ENCODE results near the gene NPS. TPM values are rescaled to one million over a fixed set of nuclear protein-coding genes. Genes with fewer than 3 reads are reported as not detected.

Gene NPS
- total RNA-seq, 1 donor from 2014 or later = not detected

DNA sequence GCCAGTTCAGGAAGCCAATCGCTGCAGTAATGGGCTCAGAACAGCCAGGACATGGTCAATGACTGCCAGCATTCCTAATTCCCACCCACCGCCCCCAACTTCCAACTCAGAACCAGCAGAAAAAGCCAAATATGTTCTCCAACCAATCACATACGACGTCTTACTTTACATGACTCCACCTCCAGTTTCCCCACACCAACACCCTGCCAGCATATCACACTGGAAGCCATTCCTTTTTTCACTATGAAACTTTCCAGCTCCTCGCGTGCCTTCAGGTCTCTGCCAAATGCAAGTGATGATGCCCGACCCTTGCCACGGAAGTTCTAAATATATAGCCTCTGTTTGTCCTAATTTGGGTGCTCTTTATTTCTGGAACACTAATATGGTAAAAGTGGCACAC, 12.5 kb downstream of the NPS start:
- DNase-seq = no peak

DNA sequence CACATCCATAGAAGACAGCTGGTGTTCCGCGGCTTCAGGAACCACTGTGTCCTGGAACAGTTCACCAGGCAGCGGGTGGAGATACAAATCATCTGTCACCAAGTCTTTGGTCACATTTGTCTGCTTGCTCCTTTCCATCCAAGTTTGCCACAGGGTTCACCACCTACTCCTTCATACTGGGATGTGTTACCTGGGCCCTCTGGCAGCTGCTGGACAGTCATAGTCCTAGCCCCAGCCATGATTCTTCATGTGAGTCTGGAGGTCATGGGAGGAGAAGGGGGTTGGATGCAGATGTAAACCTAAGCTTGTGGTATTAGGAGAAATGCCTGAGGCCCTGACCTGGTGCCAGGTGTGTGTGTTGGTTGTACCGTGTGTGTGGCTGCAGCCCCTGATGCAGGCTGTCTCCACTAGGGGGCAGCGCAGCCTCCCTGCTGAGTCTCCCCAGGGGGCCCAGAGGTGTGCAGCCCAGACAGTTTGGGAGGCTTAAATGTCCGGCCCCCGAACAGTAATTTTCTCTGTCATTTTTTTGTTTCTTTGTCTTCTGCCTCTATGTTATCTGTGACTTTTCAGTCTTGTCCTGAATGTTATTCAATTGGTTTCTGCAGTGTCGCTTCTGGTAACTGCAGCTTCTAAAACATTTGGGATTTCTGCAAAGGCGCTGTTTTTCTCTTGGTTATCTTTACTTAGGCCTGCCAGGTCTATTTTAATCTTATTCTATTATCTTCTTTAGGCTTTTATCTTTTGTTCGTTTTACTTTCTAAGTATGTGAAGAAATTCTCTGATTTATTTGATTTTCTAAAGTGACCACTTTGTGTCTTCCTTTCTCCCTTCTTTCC, 14.8 kb downstream of the NPS start:
- no peak for DNase-seq

DNA sequence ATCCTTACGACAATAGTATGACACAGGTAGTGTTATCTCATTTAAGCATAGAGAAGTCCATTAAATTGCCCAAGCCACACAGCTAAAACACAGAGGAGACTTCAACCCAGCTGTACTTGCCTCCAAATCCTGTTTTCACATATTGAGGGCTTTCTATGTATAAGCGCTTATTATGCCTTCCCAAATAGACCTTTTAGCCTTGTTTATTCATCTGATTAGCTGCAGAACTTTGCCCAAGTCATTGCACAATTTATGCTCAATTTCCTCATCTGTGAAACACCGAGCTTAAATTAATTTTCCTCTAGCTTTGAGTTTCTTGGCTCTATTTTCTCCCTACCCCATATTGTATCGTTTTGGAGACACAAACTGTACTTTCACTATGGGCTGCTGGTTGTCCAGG, 15.5 kb downstream of the NPS start:
- DNase-seq = no peak

DNA sequence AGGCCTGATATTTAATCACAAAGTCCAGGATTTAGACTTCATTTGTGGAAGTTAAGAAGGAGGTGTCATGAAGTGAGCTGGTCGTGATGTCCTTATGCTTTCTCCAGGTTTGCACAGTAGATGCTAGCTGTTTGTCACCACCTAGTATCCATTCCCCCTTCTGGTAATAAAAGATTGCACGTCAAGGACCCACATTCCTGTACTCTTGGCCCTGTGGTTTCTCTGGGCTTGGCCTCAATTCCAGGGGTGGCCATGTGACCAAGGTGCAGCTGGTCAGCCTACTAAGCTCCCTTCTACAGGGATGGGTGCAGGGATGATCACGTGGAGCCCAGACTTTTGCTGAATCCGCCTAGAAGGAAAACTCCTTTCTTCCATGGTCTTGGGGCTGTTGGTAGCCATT, 16.5 kb downstream of the NPS start:
- DNase-seq = no peak

DNA sequence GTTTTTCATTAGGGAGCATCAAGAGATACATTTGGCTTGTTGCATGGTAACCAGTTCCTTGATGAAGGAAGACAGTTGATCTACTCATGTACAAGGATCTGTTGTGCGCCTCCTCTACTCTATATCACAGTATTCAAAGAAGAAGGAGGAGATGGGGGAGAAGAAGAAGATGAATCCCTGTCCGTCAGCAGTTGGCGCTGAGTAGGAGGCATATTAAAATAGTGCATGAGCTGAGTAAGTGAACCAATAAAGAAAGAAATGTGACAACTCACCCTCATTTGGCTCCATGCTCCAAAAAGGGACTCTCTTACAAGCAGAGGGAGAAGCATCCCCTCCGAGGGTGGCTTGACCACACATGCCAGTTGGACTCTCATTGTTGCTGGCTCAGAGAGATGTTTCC, 20.1 kb downstream of the NPS start:
- DNase-seq = no peak

DNA sequence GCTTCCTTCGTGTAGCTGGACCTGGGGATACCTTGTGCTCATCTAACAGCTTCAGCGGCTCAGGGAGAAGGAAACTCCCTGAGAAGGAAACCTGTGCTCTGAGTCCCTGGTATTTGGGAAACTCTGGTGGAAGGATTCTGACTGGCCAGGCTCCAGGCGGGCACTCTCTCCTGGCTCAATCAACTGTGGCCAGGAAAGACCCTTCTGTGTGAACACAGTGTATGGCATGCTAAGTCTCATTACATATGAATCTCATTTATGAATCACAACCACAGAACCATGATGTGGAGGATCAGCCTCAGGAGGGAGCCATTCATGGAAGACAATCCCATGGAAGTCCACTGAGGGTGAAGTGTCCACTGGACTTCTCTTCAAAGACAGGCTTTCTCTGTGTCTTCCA, 20.9 kb downstream of the NPS start:
- DNase-seq = no peak

DNA sequence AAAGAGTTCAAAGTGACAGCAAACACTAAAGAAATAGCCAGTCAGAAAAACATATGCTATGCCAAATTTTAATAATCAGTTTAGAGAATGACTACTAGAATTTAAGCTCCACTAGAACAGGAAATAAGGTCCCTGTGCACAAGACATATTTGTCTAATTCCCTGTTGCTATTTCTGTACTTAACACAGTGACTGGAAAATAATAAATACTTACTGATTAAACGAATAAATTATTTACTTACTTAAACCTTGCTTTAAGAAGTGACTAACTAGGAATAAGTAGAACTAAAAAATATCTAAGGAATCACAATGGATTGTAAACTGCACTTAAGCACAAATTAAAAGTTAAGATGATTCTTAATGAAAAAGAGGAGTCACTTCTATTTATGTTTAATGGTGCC, 22.3 kb downstream of the NPS start:
- no peak for DNase-seq

DNA sequence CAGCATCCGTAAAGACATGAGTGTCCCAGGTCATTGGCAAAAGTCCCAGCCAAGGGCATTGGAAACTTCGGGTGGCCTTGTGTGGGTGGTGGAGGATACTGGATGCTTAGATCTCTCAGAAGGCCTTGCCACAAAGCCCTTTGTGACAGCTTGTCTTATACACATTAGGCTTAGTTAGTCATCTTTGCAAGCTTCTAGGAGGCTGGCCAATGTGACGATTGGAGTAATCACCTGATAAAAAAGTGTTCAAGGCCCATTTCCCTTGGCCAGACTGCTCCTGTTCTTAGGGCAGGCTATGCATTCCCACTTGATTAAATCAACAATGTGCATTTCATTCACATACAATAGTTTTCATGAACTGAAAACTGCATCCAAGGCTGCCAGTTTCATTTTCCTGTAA, 26.9 kb downstream of the NPS start:
- no peak for DNase-seq

DNA sequence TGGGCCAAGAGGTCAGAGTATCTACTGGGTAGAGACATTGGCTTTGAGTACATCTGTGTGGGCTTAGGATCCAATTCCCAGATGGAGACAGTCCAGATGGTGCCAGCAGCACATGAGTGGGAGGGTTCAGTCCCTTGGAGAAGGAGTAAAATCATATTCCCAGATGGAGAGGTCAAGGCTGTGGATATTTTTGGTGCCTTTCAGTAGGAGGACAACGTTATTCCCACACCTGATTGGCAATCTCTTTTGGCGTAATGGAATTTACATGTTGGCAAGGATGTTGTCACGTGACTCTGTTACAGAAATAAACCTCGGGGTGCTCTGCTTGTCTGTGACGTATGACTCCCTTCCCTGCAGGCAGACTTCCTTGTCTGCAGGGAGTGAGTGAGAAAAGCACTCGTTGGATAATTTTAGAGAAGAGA, 27.6 kb downstream of the NPS start:
- no peak for DNase-seq

DNA sequence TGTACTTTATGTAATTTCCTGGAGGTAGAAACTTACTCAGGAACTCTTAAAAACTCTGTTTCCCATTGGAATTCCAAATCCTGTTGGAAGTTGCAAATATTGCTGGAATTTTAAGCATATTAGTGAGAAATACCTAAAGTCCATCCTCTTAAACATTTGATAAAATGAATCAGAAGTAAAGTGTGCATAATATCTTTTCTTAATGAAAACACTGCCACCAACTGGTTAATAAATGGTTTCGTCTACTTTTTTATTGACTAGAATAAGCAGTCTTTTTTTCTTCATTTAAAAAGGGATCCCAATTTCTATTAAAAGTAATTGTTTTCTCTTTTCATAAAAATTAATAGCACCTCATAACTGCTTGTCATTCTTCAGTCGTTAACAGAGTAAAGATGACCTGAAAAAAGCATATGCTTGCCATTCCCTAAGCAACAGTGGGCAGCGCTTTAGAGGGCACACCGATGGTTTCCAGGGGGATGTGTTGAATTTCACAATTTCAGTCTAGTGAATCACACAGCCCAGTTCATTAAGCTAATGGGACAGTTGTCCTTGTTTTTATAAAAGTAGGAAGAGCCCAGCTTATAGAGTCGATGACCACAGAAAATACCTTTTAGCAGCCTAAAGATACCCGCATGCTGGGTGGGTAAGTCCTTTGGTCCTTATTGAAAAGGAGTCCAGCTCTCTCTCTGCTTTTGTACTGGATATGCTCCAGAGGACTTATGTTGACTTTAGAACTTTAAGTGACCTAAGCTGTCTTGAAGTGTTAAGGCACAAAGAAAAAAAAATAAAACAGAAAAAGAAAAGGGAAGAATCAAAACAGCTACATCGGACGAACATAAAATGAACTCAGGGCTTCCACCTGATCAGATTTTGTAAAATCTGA, 28.5 kb downstream of the NPS start:
- no peak for DNase-seq

DNA sequence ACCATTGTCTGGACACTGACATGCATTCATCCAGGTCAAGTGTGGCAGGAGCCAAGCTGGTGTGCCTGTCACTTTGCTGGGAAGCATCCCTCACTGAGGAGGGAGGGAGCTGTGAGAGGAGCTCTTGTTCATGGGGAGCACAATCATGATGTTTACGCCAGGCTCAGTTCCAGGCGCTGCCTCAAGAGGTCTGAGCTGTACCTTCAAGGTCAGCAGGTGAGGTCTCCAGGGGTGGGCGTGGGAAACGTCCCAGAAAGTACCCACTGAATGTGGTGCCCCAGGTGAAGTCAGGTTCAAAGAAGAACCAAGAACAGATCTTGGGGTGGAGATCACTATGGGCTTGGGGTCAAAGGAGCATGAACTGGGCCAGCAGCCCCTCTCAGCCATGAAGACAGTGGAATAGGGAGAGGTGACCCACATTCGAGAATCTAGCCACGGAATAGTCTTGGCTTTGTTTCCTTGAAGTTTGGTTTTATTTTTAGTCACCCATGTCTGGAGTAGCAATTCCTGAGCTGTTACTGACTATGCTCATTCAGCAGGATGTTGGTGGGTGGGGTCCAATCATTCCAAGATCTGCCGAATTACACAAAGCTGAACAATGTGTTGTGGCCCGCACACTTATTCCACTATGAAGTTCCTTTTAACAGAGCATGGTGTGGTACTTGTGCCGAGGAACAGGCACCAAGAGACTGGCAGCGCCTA, 29.3 kb downstream of the NPS start:
- no peak for DNase-seq

DNA sequence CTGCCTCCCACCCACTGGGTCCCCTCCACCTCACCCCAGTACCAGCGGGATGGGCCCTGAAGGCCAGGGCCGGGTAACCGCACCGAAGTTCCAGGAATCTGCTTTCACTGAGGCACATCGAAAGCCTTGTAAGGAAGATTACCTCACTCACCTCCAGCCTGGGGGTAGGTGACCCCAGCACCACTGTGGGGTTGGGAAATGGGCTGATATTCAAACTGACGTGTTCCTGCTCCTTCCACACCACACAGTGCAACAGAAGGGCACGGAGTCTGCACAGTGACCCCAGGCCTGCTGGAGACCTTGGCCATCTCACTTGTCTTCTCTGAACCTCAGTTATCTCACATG, 29.8 kb downstream of the NPS start:
- DNase-seq = no peak

DNA sequence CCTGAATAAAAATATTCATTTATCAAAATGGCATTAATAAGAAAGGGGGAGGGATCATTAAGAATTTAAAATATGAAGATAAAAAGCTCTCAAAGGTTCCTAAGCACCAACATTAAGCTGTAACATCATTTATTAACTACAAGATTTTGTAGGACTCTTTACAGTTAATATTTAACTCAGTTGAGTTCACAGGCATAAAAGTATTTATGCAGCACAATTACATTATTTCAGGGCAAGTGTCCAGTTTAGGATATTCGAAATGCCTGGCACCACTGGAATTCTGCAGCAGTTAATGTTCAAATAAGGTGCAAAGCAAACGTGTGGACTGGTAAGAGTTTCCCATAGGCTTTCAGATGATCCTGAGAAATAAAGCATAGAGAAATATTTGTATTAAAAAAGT, 30.5 kb downstream of the NPS start:
- no peak for DNase-seq

DNA sequence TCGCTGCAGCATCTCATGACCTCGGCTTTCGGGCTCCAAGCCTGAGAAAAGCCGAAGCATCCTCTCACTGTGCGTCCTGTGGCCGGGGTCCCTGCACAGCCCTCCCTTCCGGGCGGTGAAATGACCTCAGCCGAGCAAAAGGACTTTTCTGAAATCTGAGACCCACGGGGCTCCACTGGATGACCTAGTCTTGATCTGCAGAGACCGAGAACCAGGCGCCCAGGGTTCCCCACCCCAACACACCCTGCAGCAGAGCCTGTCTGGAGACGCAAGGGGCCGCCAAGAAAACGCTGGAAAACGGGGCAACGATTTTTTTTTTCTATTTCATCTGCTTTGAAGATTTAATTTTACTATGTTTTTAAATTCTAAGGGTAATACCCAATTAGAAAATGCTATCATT, 31.7 kb downstream of the NPS start:
- no peak for DNase-seq

DNA sequence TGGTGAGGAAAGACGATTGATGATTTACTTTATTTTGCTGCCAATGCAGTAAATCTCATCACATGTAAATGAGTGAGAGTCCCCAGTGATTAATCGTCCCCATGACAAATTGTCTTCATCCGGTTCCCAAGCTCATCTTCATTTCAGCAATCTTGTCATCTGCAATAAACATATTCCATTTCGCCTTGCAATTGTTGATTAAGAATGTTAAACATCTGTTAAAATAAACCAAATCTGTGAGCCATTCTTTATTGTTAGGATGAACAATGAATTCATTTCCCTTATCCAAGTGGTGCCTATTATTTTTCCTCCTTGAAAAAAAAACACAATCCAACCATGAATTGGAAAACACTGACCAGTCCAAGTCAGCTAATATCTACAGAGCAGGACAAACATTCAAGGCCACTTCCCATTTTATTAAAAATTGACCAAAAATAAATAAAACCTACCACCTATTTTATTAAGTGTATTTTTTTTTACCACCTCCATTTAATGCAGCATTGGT, 36.5 kb downstream of the NPS start:
- peak; percentile 39 for DNase-seq

DNA sequence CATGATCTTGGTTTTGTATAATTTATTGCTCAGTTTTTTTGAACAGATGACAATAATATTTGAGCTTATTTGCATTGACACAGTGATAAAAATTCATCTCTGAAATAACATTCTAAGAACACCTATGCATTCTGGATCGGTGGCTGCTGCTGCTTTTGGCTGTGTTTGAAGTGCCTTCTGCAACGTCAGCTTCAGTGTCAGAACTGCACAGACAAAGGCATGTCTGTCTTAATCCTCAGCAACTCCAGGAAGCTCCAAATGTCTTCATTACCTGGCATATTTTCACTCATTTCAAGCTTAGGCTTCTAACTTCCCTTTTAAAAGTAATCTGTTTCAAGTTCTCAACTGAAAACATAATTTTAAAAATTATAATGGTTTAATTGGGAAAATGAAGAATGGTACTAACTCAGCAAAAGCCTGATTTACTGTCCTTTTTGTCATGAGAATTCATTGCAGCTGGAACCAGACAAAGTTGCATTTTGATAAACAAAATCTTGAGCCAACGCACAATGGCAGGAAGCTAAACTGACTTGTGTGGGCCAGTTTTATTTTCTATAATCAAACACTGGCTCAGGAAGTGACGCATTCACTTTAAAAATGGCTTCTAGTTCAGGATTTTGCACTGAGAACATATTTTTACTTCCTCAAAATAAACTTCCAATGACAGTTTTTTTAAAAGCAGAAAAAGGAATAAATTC, 38.7 kb downstream of the NPS start:
- DNase-seq = no peak

DNA sequence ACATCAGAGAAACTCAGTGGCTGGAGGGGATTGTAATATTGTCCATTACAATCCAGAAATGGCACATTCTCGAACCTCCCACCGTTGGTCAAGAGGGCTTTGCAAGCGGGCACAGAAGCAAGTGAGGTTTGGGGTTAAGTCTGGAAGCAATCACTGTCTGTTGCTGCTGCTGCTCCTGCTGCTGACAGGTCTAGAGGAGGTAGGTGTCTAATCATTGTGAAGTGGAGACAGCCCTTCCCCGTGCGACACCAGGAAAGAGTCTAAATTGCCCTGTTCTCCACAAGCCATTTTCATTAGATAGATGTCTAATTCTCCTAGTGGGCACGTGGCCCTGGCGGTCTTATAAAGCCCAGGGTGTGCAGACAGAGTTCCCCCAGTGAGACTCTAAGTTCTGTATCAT, 43.5 kb downstream of the NPS start:
- DNase-seq = no peak

DNA sequence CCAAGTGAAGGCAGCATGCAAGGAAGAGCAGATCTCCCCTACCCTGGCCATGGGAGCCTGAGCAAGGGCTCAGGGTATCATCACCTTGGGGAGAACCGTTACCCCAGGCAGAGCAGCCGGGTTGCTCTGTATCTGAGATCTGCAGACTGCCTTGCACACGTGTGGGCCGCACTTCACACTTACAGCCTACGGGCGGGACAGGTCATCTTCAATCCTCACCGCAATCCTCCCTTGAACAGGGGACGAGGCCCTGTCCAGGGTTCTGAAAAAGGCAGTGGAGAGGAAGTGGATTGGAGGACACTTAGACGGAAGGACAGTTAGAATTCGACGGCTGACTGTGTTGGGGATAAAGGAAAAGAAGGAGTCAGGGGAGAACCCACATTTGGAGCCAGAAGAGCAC, 51.4 kb downstream of the NPS start:
- DNase-seq = no peak

Measured in skin of body (tissue), 2 donors.